Endometrial microvascular endothelial cells (primary cell): ENCODE results near the gene HRK. TPM values are rescaled to one million over a fixed set of nuclear protein-coding genes. Genes with fewer than 3 reads are reported as not detected.

Experiments
- total RNA-seq: library from RNA; depleted of rRNA; stranded (reverse); fragments of >200 nt; gene quantifications from one replicate; pipeline ENCODE4 v1.2.3, GENCODE V29; 2015; ENCODE audit errors: inconsistent ontology term

The HRK gene
- total RNA-seq, 1 donor from 2014 or later, result 0.09 TPM

Other genes with a start within 250 kb of the HRK start
- gene SPRING1, start 143.4 kb downstream of the HRK start, total RNA-seq, result 35.8 TPM
- 1.3 TPM for gene RNFT2, start 143.1 kb downstream of the HRK start, total RNA-seq
- gene FBXW8, start 29.5 kb upstream of the HRK start, total RNA-seq, result 13.8 TPM
- gene TESC, start 218.0 kb upstream of the HRK start, total RNA-seq, result not detected